ENCODE results near the gene CLECL1.
A peak's percentile ranks its signal among the peaks of the same experiment; 100 is the strongest.
"Not testable (repeated sequence)": the region's sequence is repeated elsewhere in the genome, so short reads cannot be mapped to it uniquely, and the experiment has no call there.

Gene CLECL1

DNA sequence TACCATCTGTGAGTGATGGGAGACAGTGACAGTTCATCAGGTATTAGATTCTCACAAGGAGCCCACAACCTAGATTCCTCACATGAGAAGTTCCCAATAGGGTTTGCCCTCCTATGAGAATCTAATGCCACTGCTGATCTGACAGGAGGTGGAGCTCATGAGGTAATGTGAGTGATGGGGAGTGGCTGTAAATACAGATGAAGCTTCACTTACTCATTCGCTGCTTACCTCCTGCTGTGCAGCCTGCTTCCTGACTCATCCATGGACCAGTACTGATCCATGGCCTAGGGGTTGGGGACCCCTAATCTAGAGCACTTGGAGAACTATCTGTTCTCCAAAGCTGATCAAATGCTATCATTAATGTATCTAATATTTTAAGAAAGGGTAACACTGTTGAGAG, 45.7 kb downstream of the CLECL1 start:
- no peak for DNase-seq

DNA sequence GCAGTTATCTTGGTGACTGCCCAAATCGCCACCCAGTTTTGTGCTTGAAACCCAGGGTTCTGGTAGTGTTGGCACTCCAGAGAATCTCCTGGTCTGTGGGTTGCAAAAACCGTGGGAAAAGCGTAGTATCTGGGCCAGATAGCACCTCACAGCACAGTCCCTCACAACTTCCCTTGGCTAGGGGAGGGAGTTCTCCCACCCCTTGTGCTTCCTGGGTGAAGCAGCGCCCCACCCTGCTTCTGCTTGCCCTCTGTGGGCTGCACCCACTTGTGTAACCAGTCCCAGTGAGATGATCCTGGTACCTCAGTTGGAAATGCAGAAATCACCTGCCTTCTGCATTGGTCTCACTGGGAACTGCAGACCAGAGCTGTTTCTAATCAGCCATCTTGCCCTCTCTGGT, 47.0 kb downstream of the CLECL1 start:
- DNase-seq: no peak

DNA sequence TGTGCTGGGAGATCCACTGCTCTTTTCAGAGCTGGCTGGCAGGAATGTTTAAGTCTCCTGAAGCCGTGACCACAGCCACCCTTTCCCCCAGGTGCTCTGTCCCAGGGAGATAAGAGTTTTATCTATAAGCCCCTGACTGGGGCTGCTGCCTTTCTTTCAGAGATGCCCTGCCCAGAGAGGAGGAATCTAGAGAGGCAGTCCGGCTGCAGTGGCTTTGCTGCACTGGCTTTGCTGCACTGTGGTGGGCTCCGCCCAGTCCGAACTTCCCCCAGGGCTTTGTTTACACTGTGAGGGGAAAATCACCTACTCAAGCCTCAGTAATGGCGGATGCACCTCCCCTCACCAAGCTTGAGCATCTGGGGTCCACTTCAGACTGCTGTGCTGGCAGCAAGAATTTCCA, 47.5 kb downstream of the CLECL1 start:
- DNase-seq: not testable (repeated sequence)

DNA sequence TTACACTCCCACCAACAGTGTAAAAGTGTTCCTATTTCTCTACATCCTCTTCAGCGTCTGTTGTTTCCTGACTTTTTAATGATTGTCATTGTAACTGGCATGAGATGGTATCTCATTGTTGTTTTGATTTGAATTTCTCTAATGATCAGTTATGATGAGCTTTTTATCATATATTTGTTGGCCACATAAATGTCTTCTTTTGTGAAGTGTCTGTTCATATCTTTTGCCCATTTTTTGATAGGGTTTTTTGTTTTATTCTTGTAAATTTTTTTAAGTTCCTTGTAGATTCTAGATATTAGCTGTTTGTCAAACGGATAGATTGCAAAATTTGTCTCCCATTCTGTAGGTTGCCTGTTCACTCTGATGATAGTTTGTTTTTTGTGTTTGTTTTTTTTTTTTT, 49.9 kb downstream of the CLECL1 start:
- DNase-seq: not testable (repeated sequence)

DNA sequence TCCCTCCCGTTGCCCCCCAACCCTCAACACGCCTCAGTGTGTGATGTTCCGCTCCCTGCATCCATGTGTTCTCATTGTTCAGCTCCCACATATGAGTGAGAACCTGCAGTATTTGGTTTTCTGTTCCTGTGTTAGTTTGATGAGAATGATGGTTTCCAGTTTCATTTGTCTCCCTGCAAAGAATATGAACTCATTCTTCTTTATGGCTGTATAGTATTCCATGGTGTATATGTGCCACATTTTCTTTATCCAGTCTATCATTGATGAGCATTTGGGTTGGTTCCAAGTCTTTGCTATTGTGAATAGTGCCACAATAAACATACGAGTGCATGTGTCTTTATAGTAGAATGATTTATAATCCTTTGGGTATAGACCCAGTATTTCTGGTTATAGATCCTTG, 50.4 kb downstream of the CLECL1 start:
- not testable (repeated sequence) for DNase-seq

DNA sequence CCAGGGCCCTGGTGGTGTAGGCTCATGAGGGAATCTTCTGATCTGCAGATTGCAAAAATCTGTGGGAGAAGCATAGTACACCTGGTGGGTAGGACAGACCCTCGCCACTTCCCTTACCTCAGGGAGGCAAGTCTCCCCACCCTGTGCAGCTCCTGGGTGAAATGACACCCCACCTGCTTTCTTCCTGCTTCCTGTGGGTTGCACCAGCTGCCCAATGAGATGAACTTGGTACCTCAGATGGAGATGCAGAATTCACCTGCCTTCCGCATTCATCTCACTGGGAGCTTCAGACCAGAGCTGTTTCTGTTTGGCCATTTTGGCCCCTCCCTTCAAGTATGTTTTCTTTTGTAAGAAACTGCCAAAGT, 58.7 kb downstream of the CLECL1 start:
- no peak for DNase-seq

DNA sequence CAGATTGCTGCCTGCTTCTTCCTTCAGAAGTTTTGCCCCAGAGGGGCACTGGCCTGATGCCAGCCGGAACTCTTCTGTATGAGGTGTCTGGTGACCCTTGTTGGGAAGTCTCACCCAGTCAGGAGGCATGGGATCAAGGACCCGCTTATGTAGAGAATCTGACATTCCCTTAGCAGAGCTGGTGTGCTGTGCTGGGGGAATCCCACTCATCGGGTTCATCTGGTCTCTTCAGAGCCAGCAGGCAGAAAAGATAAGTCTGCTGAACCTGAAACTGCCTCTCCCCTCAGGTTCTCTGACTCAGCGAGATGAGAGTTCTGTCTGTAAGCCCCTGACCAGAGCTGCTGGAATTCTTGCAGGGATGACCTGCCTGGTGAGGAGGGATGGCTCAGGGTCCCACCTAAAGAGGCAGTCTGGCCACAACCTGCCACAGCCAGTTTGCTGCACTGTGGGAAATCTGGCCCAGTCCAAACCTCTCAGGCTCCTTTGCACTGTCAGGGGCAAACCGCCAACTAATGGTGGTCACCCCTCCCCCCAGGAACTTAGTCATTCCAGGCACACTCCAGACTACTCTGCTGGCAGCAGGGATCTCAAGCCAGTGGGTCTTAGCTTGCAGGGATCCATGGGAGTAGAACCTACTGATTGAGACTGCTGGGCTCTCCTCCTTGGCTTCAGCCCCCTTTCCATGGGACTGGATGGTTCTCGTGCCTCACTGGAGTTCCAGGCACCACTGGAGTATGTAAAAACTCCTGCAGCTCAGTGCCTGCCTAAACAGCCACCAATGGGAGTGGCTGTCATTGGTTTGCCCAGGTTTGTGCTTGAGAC, 59.3 kb downstream of the CLECL1 start:
- peak; percentile 53 for DNase-seq

Measured in RPMI8226 (cell line).